ENCODE results near the gene DHX8.

- TF ChIP-seq YY1 (IDR thresholded peaks at IDR 0.05; ENCODE audit: low read depth, low read length) (no peak), SRF (IDR thresholded peaks at IDR 0.05; ENCODE audit: low read depth, low read length) (no peak), CTCF (IDR thresholded peaks at IDR 0.05; ENCODE audit: control extremely low read depth in 1 of 3, insufficient read depth in 1 of 3, low read depth in 1 of 3, low read length in 3 of 3) (no peak), JUND (IDR thresholded peaks at IDR 0.05; ENCODE audit: low read length) (no peak), POLR2A (IDR thresholded peaks at IDR 0.05; ENCODE audit: control extremely low read depth in 1 of 2, low read depth in 2 of 2, low read length in 2 of 2) (no peak), KDM5A (IDR thresholded peaks at IDR 0.05; ENCODE audit: low read length) (no peak), JUN (IDR thresholded peaks at IDR 0.05; ENCODE audit: low read depth, low read length) (no peak), EZH2 (IDR thresholded peaks at IDR 0.05; ENCODE audit: low read depth, low read length, severe bottlenecking) (no peak), TCF12 (IDR thresholded peaks at IDR 0.05; ENCODE audit: low read depth, low read length) (no peak), HDAC2 (IDR thresholded peaks at IDR 0.05; ENCODE audit: borderline replicate concordance in 1 of 2, low read depth in 2 of 2, low read length in 2 of 2) (no peak), TAF1 (IDR thresholded peaks at IDR 0.05; ENCODE audit: low read depth, low read length) (no peak), SIX5 (IDR thresholded peaks at IDR 0.05; ENCODE audit: low read depth, low read length) (no peak), ATF3 (IDR thresholded peaks at IDR 0.05; ENCODE audit: insufficient read depth, low read depth, low read length) (no peak), POLR2AphosphoS5 (IDR thresholded peaks at IDR 0.05; ENCODE audit: low read depth, low read length) (no peak)
Observed at GRCh38 chr17:43547659-43548256, 64.0 kb downstream of the DHX8 start.

All from H1 (cell line).